BJ (cell line): ENCODE measurements around the gene FOXP1. TPM values are rescaled to one million over a fixed set of nuclear protein-coding genes. Genes with fewer than 3 reads are reported as not detected.

Source experiments
- CTCF ChIA-PET: fragments of 350-600 bp; formaldehyde crosslinking; extraction: SDS; loops from one replicate; lab custom pipeline; 2021; ENCODE audit warnings: antibody characterized with exemption, inconsistent platforms; lab: Yijun Ruan, JAX
- POLR2A ChIA-PET: fragments of 300-600 bp; sonication (Branson Sonifier 250); formaldehyde crosslinking; extraction: SDS; loops from one replicate; lab custom pipeline; 2021; ENCODE audit warnings: antibody characterized with exemption; lab: Charles Lee
- DNase-seq: peaks from one replicate; pipeline ENCODE4 v3.0.0-alpha.2; 2011; ENCODE audit warnings: low read depth
- H3K27me3 ChIP-seq: 2 replicates; pipeline ENCODE4 v1.6.0; 2011; ENCODE audit warnings: low read length; ENCODE audit not compliant: control insufficient read depth, insufficient read depth
- H3K36me3 ChIP-seq: 2 replicates; pipeline ENCODE4 v1.5.1; 2011; ENCODE audit warnings: low read length; ENCODE audit not compliant: control insufficient read depth, insufficient read depth
- H3K4me3 ChIP-seq: 2 replicates; pipeline ENCODE4 v1.5.1; 2011; ENCODE audit warnings: low read depth, mild to moderate bottlenecking, control low read depth, low read length
- polyA plus RNA-seq: library from polyadenylated mRNA; depleted of rRNA; stranded (reverse); fragments of >200 nt; gene quantifications from 2 replicates; pipeline ENCODE4 v1.2.3, GENCODE V29; 2011
- TF ChIP-seq, protein P1 (sequence below): IDR thresholded peaks from 2 replicates; pipeline ENCODE4 v1.5.1; 2011; ENCODE audit warnings: low read depth, mild to moderate bottlenecking, control low read depth, inconsistent platforms, low read length, moderate library complexity; ENCODE audit not compliant: insufficient read depth

Gene FOXP1
- polyA plus RNA-seq, 1 experiment, result 37.0 TPM

DNA sequence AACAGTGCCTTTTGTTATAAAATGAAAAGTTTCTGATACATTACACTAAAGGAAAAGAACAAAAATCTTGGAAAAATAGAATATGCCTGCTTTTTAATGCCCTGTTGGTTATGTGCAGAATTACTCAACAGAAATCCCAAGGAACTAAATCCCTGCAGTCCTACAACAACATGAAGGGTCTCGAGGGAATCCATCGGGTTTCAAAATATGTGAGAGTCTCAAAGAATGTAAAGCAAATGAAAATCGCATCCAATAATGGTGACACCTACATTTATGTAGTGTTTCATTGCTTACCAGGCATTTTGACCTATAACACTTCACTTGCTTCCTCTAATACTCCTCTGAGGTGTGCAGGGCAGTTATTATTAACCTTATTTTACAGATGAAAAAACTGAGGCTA is 411.3 kb downstream of the FOXP1 start:
- ChIA-PET CTCF (no interaction called here), POLR2A (interaction anchor here (0.6 kb wide), 1 partner anchor 12 kb away, joined by 6 read pairs; no protein-coding TSS in a partner anchor)
- no peak for DNase-seq

DNA sequence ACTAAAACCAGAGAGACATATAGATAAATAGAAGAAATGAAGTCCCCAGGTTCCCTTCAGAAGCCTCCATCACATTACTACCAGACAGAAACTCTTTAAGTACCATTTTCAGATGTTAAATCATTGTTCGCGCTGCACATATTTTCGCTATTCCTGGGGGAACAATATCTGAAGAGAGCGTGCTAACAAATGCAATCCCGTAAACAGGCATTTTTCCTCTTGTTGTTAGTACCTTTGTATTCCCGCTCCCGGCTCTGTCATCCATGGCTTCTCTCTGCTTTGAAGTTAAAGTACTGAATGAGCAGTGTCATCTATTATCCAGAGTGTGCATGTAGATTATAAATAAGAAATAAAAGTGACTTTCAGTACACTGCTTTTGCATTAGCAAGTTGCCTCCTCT is 412.3 kb downstream of the FOXP1 start:
- TF ChIP-seq, protein P1, sequence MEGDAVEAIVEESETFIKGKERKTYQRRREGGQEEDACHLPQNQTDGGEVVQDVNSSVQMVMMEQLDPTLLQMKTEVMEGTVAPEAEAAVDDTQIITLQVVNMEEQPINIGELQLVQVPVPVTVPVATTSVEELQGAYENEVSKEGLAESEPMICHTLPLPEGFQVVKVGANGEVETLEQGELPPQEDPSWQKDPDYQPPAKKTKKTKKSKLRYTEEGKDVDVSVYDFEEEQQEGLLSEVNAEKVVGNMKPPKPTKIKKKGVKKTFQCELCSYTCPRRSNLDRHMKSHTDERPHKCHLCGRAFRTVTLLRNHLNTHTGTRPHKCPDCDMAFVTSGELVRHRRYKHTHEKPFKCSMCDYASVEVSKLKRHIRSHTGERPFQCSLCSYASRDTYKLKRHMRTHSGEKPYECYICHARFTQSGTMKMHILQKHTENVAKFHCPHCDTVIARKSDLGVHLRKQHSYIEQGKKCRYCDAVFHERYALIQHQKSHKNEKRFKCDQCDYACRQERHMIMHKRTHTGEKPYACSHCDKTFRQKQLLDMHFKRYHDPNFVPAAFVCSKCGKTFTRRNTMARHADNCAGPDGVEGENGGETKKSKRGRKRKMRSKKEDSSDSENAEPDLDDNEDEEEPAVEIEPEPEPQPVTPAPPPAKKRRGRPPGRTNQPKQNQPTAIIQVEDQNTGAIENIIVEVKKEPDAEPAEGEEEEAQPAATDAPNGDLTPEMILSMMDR, result no peak
- Histone ChIP-seq H3K4me3 (no peak overlapping the region), H3K27me3 (no peaks in the 10 kb centered on the region), H3K36me3 (no peaks in the 10 kb centered on the region; the same call in 1 of the 2 replicates)
- POLR2A ChIA-PET, result no interaction called here
- CTCF ChIA-PET, result no interaction called here
- no peak for DNase-seq

More for the DNA sequence above, 411.3 kb downstream of the FOXP1 start:
- TF ChIP-seq, protein P1, result no peak
- no peak overlapping the region for H3K4me3 ChIP-seq
- H3K27me3 ChIP-seq, result no peaks in the 10 kb centered on the region
- no peaks in the 10 kb centered on the region; the same call in 1 of the 2 replicates for H3K36me3 ChIP-seq

DNA sequence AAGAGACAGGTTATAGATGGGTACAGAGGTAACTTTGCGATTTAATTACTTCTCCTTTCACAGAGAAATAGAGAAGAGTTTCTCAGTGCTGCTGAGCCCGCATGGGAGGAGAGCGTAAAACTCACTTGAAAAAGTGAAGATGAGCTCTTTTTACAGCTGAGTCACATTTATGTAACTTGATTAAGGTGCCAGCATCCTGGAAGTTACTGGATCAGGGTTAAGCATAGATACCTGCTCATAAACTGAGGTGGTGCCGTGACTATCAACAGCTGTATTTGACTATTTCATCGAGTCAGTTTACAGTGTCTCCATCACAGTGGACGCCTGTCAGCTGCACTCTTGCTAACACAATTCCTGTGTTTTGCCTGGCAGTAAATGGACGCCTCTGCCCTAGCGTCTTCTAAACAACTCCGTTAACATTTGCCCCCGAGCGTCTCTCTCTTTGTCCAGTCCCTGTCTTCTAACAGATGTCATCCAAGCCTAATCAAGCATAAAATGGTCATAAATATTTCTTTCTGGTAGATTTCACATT is 414.6 kb downstream of the FOXP1 start:
- CTCF ChIA-PET, result no interaction called here

DNA sequence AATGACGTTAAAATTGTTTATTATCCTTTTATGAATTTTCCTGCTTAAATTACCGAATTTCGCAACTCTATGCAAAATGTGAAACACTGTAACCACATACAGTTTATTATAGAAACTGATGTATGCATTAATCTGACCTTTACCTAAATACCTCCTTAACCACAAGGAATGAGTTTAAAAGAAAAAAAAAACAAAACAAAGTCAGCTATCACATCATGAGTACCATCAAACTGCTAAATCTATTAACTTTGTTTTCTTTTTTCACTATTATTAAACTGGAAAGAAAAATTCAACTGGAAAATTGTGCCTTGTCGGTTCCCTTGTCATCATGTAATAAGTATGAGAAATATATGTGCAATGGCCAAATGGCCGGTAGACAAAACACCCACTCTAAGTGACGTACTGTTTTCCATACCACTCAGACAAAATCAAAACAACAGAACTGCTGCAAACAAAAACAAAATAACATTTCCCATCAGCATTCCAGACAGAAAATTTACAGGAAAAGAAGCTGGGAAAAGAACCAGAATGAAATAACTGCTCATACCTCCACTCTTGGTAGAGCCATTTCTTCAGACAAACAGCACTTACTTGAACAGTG is 415.3 kb downstream of the FOXP1 start:
- no peak for DNase-seq
- POLR2A ChIA-PET, result no interaction called here
- H3K4me3 ChIP-seq, result no peak overlapping the region

More for the DNA sequence above, 414.6 kb downstream of the FOXP1 start:
- H3K36me3 ChIP-seq, result no peaks in the 10 kb centered on the region; the same call in 1 of the 2 replicates
- POLR2A ChIA-PET, result no interaction called here
- TF ChIP-seq, protein P1, result no peak
- H3K27me3 ChIP-seq, result no peaks in the 10 kb centered on the region
- H3K4me3 ChIP-seq, result no peak overlapping the region
- no peak for DNase-seq

More for the DNA sequence above, 415.3 kb downstream of the FOXP1 start:
- CTCF ChIA-PET, result no interaction called here
- TF ChIP-seq, protein P1, result no peak
- Histone ChIP-seq H3K27me3 (no peaks in the 10 kb centered on the region), H3K36me3 (no peaks in the 10 kb centered on the region; the same call in 1 of the 2 replicates)
